Hepatocyte (in vitro differentiated cells): ENCODE data around the gene ANAPC2. TPM values are rescaled to one million over a fixed set of nuclear protein-coding genes. Genes with fewer than 3 reads are reported as not detected.

Source experiments
- DNase-seq: peaks from one replicate; pipeline ENCODE4 v3.0.0-alpha.2; 2016; ENCODE audit warnings: low spot score
- H2AFZ ChIP-seq: fragments of 200-600 bp; sonication (generic); 2 replicates; pipeline ENCODE4 v1.6.0; 2016; ENCODE audit warnings: antibody characterized with exemption, mild to moderate bottlenecking
- H3K27ac ChIP-seq: fragments of 200-600 bp; sonication (generic); 2 replicates; pipeline ENCODE4 v1.5.1; 2016; ENCODE audit warnings: mild to moderate bottlenecking
- H3K27me3 ChIP-seq: fragments of 200-600 bp; sonication (generic); 2 replicates; pipeline ENCODE4 v1.6.1; 2016
- H3K36me3 ChIP-seq: fragments of 200-600 bp; sonication (generic); replicated peaks from 2 replicates; pipeline ENCODE4 v1.5.1; 2016; ENCODE audit warnings: low read depth; ENCODE audit not compliant: insufficient read depth
- H3K4me1 ChIP-seq: fragments of 200-600 bp; sonication (generic); 2 replicates; pipeline ENCODE4 v1.5.1; 2016; ENCODE audit warnings: mild to moderate bottlenecking, moderate library complexity; ENCODE audit not compliant: insufficient read depth
- H3K4me2 ChIP-seq: fragments of 200-600 bp; sonication (generic); 2 replicates; pipeline ENCODE4 v1.6.0; 2016
- H3K4me3 ChIP-seq: fragments of 200-600 bp; sonication (generic); 2 replicates; pipeline ENCODE4 v1.5.1; 2016; ENCODE audit warnings: mild to moderate bottlenecking
- H3K79me2 ChIP-seq: fragments of 200-600 bp; sonication (generic); 2 replicates; pipeline ENCODE4 v1.6.0; 2017; ENCODE audit warnings: mild to moderate bottlenecking
- H3K9me2 ChIP-seq: fragments of 200-600 bp; sonication (generic); replicated peaks from 2 replicates; pipeline ENCODE4 v1.6.0; 2017; ENCODE audit warnings: mild to moderate bottlenecking; ENCODE audit not compliant: insufficient read depth
- H3K9me3 ChIP-seq: fragments of 200-600 bp; sonication (generic); 2 replicates; pipeline ENCODE4 v1.5.1; 2016; ENCODE audit warnings: low read depth, mild to moderate bottlenecking
- H4K20me1 ChIP-seq: fragments of 200-600 bp; sonication (generic); 2 replicates; pipeline ENCODE4 v1.6.0; 2016; ENCODE audit warnings: mild to moderate bottlenecking; ENCODE audit not compliant: insufficient read depth, poor library complexity, severe bottlenecking
- EZH2 ChIP-seq: fragments of 200-600 bp; sonication (generic); IDR thresholded peaks from 2 replicates; pipeline ENCODE4 v1.6.1; 2016; ENCODE audit warnings: antibody characterized with exemption, mild to moderate bottlenecking, borderline replicate concordance
- EZH2phosphoT487 ChIP-seq: fragments of 200-600 bp; sonication (generic); IDR thresholded peaks from one replicate; pipeline ENCODE4 v1.6.1; 2018; ENCODE audit warnings: antibody characterized with exemption, mild to moderate bottlenecking, low read depth, moderate library complexity; ENCODE audit not compliant: unreplicated experiment, severe bottlenecking
- WGBS: methylation state at CpG from one replicate; pipeline ENCODE4 v1.1.6; 2016; ENCODE audit warnings: low lambda C conversion rate; ENCODE audit errors: missing lambda C conversion rate; 5-methylcytosine and 5-hydroxymethylcytosine counted together
- polyA plus RNA-seq: library from polyadenylated mRNA; unstranded; fragments of >200 nt; fragmentation: Nextera tagmentation; extraction: Ambion mirVana; gene quantifications from 2 replicates; pipeline ENCODE4 v1.2.1, GENCODE V29; 2016
- total RNA-seq: library from RNA; depleted of rRNA; stranded (reverse); fragments of >200 nt; gene quantifications from 2 replicates; pipeline ENCODE4 v1.2.3, GENCODE V29; 2014
- TF ChIP-seq, protein P1 (sequence below): fragments of 200-600 bp; sonication (generic); IDR thresholded peaks from 2 replicates; pipeline ENCODE4 v1.5.1; 2016; ENCODE audit warnings: antibody characterized with exemption, mild to moderate bottlenecking; ENCODE audit not compliant: poor library complexity

The ANAPC2 gene
- total and polyA plus RNA-seq, 2 experiments from 2014 or later = 12.2 to 21.3 TPM

- Histone ChIP-seq H3K27me3 (no peaks in the 10 kb centered on the region), H3K9me3 (no peaks in the 10 kb centered on the region), H4K20me1 (no peaks in the 10 kb centered on the region), H3K4me1 (peaks cover 37% of the 10 kb centered on the region), H3K9me2 (no peaks in the 10 kb centered on the region), H3K36me3 (no peaks in the 10 kb centered on the region), H3K27ac (no peak overlapping the region), H3K79me2 (peaks cover 18% of the 10 kb centered on the region), H3K4me3 (no peak overlapping the region), H3K4me2 (no peak overlapping the region), H2AFZ (no peak overlapping the region)
- TF ChIP-seq, protein P1, sequence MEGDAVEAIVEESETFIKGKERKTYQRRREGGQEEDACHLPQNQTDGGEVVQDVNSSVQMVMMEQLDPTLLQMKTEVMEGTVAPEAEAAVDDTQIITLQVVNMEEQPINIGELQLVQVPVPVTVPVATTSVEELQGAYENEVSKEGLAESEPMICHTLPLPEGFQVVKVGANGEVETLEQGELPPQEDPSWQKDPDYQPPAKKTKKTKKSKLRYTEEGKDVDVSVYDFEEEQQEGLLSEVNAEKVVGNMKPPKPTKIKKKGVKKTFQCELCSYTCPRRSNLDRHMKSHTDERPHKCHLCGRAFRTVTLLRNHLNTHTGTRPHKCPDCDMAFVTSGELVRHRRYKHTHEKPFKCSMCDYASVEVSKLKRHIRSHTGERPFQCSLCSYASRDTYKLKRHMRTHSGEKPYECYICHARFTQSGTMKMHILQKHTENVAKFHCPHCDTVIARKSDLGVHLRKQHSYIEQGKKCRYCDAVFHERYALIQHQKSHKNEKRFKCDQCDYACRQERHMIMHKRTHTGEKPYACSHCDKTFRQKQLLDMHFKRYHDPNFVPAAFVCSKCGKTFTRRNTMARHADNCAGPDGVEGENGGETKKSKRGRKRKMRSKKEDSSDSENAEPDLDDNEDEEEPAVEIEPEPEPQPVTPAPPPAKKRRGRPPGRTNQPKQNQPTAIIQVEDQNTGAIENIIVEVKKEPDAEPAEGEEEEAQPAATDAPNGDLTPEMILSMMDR = no peak
- TF ChIP-seq EZH2phosphoT487 = no peak
- no peak for TF ChIP-seq EZH2
- WGBS = 86% methylated on average over 21 of the region's 40 CpGs
- DNase-seq = no peak
Observed at GRCh38 chr9:137233143-137233980, 45.0 kb upstream of the ANAPC2 start.

DNA sequence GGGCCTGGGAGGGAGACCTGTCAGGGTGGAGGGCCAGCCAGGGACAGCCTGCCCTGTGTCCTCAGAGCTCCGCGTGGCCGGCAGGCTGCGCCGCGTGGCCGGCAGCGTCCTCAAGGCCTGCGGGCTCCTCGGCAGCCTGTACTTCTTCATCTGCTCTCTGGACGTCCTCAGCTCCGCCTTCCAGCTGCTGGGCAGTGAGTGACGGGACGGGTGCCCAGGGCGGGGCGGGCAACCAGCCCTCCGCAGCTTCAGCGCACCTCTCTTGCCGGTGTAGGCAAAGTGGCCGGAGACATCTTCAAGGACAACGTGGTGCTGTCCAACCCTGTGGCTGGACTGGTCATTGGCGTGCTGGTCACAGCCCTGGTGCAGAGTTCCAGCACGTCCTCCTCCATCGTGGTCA is 44.1 kb upstream of the ANAPC2 start:
- H3K9me3 ChIP-seq = no peaks in the 10 kb centered on the region
- H3K27me3 ChIP-seq = no peaks in the 10 kb centered on the region
- no peak overlapping the region for H2AFZ ChIP-seq
- no peak for DNase-seq
- no peak overlapping the region for H3K4me3 ChIP-seq
- H3K4me2 ChIP-seq = no peak overlapping the region
- no peaks in the 10 kb centered on the region for H3K36me3 ChIP-seq
- H3K4me1 ChIP-seq = peaks cover 44% of the 10 kb centered on the region
- no peaks in the 10 kb centered on the region for H3K9me2 ChIP-seq
- no peak overlapping the region for H3K27ac ChIP-seq
- TF ChIP-seq EZH2 = no peak
- TF ChIP-seq, protein P1 = no peak
- TF ChIP-seq EZH2phosphoT487 = no peak
- H3K79me2 ChIP-seq = peaks cover 9% of the 10 kb centered on the region
- WGBS = 89% methylated on average over 24 of the region's 24 CpGs
- no peaks in the 10 kb centered on the region for H4K20me1 ChIP-seq

- peaks cover 5% of the 10 kb centered on the region for H3K79me2 ChIP-seq
- TF ChIP-seq EZH2phosphoT487 (no peak), EZH2 (no peak)
- TF ChIP-seq, protein P1 = no peak
- WGBS = 84% methylated on average over 10 of the region's 10 CpGs
- no peaks in the 10 kb centered on the region for H3K9me2 ChIP-seq
- H3K36me3 ChIP-seq = no peaks in the 10 kb centered on the region
- H3K4me2 ChIP-seq = no peak overlapping the region
- no peak overlapping the region for H3K4me3 ChIP-seq
- no peaks in the 10 kb centered on the region for H3K27me3 ChIP-seq
- H2AFZ ChIP-seq = no peak overlapping the region
- no peak overlapping the region for H3K27ac ChIP-seq
- no peaks in the 10 kb centered on the region for H4K20me1 ChIP-seq
- H3K9me3 ChIP-seq = no peaks in the 10 kb centered on the region
- no peak for DNase-seq
- H3K4me1 ChIP-seq = peaks cover 47% of the 10 kb centered on the region
Observed at GRCh38 chr9:137232101-137232500, 43.7 kb upstream of the ANAPC2 start.
